Tibial nerve (tissue), 4 donors: ENCODE measurements around the gene SPCS3.

Source experiments
- EP300 ChIP-seq, 2 donors: sonication (generic); formaldehyde crosslinking; IDR thresholded peaks; one replicate each; pipeline ENCODE4 v1.6.1; 2017; ENCODE audit warnings: antibody characterized with exemption in 2 of 2, mild to moderate bottlenecking in 1 of 2
- POLR2A ChIP-seq, 2 donors: fragments of 450-650 bp; IDR thresholded peaks; one replicate each; pipeline ENCODE4 v1.6.1; 2017; ENCODE audit warnings: antibody characterized with exemption in 2 of 2, mild to moderate bottlenecking in 2 of 2, moderate library complexity in 2 of 2
- TF ChIP-seq, protein P1 (sequence below), 5 experiments: fragments of 200-600 bp in 3 of 5; fragments of 450-650 bp in 2 of 5; sonication (generic) in 3 of 5; IDR thresholded peaks; one replicate each; pipeline ENCODE4 v1.5.1; 2016 to 2019; ENCODE audit warnings: antibody characterized with exemption in 5 of 5, mild to moderate bottlenecking in 3 of 5, moderate library complexity in 2 of 5

DNA sequence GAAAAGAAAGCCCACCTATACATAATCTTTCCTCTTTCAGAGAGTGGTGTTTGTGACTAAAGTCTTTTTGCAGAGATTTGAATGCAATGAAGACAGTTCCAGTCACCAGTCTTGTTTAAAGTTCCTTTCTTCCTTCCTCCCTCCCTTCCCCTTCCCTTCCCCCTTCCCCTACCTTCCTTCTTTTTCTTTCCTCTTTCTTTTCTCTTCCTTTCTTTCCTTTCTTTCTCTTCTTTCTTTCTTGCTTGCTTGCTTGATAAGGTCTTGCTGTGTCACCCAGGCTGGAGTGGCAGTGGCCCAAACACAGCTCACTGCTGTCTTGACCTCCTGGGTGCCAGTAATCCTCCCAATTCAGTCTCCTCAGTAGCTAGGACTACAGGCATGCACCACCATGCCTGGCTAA, 31.7 kb upstream of the SPCS3 start:
- TF ChIP-seq, protein P1, sequence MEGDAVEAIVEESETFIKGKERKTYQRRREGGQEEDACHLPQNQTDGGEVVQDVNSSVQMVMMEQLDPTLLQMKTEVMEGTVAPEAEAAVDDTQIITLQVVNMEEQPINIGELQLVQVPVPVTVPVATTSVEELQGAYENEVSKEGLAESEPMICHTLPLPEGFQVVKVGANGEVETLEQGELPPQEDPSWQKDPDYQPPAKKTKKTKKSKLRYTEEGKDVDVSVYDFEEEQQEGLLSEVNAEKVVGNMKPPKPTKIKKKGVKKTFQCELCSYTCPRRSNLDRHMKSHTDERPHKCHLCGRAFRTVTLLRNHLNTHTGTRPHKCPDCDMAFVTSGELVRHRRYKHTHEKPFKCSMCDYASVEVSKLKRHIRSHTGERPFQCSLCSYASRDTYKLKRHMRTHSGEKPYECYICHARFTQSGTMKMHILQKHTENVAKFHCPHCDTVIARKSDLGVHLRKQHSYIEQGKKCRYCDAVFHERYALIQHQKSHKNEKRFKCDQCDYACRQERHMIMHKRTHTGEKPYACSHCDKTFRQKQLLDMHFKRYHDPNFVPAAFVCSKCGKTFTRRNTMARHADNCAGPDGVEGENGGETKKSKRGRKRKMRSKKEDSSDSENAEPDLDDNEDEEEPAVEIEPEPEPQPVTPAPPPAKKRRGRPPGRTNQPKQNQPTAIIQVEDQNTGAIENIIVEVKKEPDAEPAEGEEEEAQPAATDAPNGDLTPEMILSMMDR (IDR thresholded peaks at IDR 0.05): no peak
- TF ChIP-seq POLR2A (IDR thresholded peaks at IDR 0.05) (no peak), EP300 (IDR thresholded peaks at IDR 0.05) (no peak)
